Hepatocyte (in vitro differentiated cells): ENCODE measurements around the gene MTMR12.

ENCODE experiments used
- CTCF ChIP-seq: fragments of 200-600 bp; sonication (generic); IDR thresholded peaks from 2 replicates; pipeline ENCODE4 v1.5.1; 2016; ENCODE audit warnings: antibody characterized with exemption, mild to moderate bottlenecking; ENCODE audit not compliant: poor library complexity
- EZH2 ChIP-seq: fragments of 200-600 bp; sonication (generic); IDR thresholded peaks from 2 replicates; pipeline ENCODE4 v1.6.1; 2016; ENCODE audit warnings: antibody characterized with exemption, mild to moderate bottlenecking, borderline replicate concordance

GRCh38 chr5:32307769-32308194 is 5.0 kb downstream of the MTMR12 start:
- no peak for TF ChIP-seq CTCF
- no peak for TF ChIP-seq EZH2
